PC-9 (cell line): ENCODE data around the gene COL21A1. TPM values are rescaled to one million over a fixed set of nuclear protein-coding genes. Genes with fewer than 3 reads are reported as not detected.

Source experiments
- BruUV-seq: library from RNA; stranded (reverse); fragments of 400-500 nt; replicated peaks from 2 replicates; lab custom pipeline; 2021; lab: Mats Ljungman, UMichigan
- CTCF ChIA-PET: fragments of 300-600 bp; sonication (Branson Sonifier 250); formaldehyde crosslinking; loops from one replicate; lab custom pipeline; 2022; ENCODE audit warnings: antibody characterized with exemption; lab: Charles Lee
- POLR2A ChIA-PET: fragments of 300-600 bp; sonication (Branson Sonifier 250); formaldehyde crosslinking; loops from one replicate; lab custom pipeline; 2022; ENCODE audit warnings: antibody characterized with exemption; ENCODE audit not compliant: unreplicated experiment; lab: Charles Lee
- DNase-seq, 2 experiments: peaks; one replicate each; pipeline versions ENCODE4 v3.0.0 to v3.0.0-alpha.2; 2015 to 2022; ENCODE audit warnings: mixed read lengths in 1 of 2
- H2AFZ ChIP-seq: fragments of 200-600 bp; sonication (generic); 2 replicates; pipeline ENCODE4 v1.8.1; 2017; ENCODE audit warnings: antibody characterized with exemption
- H3F3A ChIP-seq: fragments of 200-600 bp; sonication (generic); 2 replicates; pipeline ENCODE4 v1.8.1; 2017; ENCODE audit warnings: antibody characterized with exemption, mild to moderate bottlenecking, low read depth; ENCODE audit not compliant: insufficient read depth
- H3K27ac ChIP-seq: fragments of 200-600 bp; sonication (generic); 2 replicates; pipeline ENCODE4 v1.6.1; 2016; ENCODE audit warnings: mixed run types
- H3K27me3 ChIP-seq: fragments of 200-600 bp; sonication (generic); 2 replicates; pipeline ENCODE4 v1.6.1; 2016; ENCODE audit warnings: low read depth, mixed run types; ENCODE audit not compliant: insufficient read depth
- H3K36me3 ChIP-seq: fragments of 200-600 bp; sonication (generic); 2 replicates; pipeline ENCODE4 v1.6.1; 2016; ENCODE audit warnings: low read depth, mixed run types
- H3K4me1 ChIP-seq: fragments of 200-600 bp; sonication (generic); replicated peaks from 2 replicates; pipeline ENCODE4 v1.6.1; 2016; ENCODE audit warnings: mixed run types; ENCODE audit not compliant: insufficient read depth
- H3K4me2 ChIP-seq: fragments of 200-600 bp; sonication (generic); 2 replicates; pipeline ENCODE4 v1.6.1; 2017; ENCODE audit warnings: mixed run types
- H3K4me3 ChIP-seq: fragments of 200-600 bp; sonication (generic); 2 replicates; pipeline ENCODE4 v1.6.1; 2016; ENCODE audit warnings: mixed run types
- H3K79me2 ChIP-seq: fragments of 200-600 bp; sonication (generic); 2 replicates; pipeline ENCODE4 v1.6.1; 2017; ENCODE audit warnings: low read depth, mixed run types
- H3K9me2 ChIP-seq: fragments of 200-600 bp; sonication (generic); 2 replicates; pipeline ENCODE4 v1.8.1; 2017; ENCODE audit warnings: mild to moderate bottlenecking; ENCODE audit not compliant: insufficient read depth
- H3K9me3 ChIP-seq: fragments of 200-600 bp; sonication (generic); 2 replicates; pipeline ENCODE4 v1.8.1; 2016; ENCODE audit warnings: low read depth; ENCODE audit not compliant: insufficient read depth
- H4K20me1 ChIP-seq: fragments of 200-600 bp; sonication (generic); 2 replicates; pipeline ENCODE4 v1.8.1; 2017; ENCODE audit not compliant: insufficient read depth
- EZH2 ChIP-seq: fragments of 200-600 bp; sonication (generic); IDR thresholded peaks from 2 replicates; pipeline ENCODE4 v1.8.0; 2017; ENCODE audit warnings: antibody characterized with exemption, low read depth
- intact Hi-C: fragments of 100-400 bp; cut with micrococcal nuclease; formaldehyde crosslinking; loops from one replicate; pipeline ENCODE4 v1.10.0; 2022; ENCODE audit not compliant: unreplicated experiment
- total RNA-seq: library from RNA; stranded (reverse); gene quantifications from 2 replicates; pipeline ENCODE4 v1.2.3, GENCODE V29; 2021
- TF ChIP-seq, protein P1 (sequence below): fragments of 200-600 bp; sonication (generic); conservative IDR thresholded peaks from 2 replicates; pipeline ENCODE4 v1.6.1; 2017; ENCODE audit warnings: mixed run types, antibody characterized with exemption, mild to moderate bottlenecking, moderate library complexity

COL21A1 gene
- total RNA-seq, 1 experiment from 2014 or later = not detected

DNA sequence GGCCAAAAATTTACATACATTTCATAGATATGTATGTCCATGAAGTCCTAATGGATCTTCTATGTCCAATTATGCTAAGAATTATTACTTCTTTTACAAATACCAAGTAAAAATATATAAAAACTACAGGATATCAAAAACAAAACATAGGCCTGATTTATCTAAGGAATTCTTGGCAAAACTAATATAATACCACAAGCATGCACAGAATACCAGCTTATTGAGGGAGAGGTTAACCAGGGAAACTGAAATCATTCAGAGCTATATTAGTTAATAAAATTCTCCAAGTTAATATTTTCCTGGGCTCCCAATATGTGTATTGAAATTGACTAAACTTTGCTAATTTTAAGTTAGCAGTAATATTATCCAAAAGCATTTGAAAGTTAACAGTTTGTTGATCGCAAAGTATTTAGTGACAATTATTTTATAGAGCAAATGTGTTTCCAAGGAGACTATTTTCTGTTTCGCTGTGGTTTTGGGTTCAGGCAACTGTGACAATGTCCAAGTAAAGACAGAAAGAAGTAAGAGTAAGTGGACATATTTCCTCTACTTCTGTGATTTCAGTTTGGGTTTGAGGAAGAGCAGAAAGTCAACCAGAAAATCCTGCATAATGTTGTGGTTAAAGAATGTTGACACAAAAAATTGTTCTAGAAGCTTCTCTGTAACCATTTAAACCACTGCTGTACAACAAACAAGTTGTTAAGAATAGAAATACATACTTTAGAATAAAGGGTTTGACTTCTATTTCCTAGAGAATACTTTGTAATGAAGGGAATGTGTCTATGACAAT lies 167.4 kb downstream of the COL21A1 start:
- no peaks in the 10 kb centered on the region for H3K27me3 ChIP-seq
- no peak for DNase-seq
- no peak for TF ChIP-seq EZH2
- H3K9me2 ChIP-seq = no peaks in the 10 kb centered on the region; the same call in none of the 2 replicates
- ChIA-PET POLR2A (no interaction called here), CTCF (no interaction called here)
- H3K79me2 ChIP-seq = no peaks in the 10 kb centered on the region
- H3K4me3 ChIP-seq = no peak overlapping the region
- BruUV-seq = no TSS peak
- no peak overlapping the region for H3K4me2 ChIP-seq
- no peaks in the 10 kb centered on the region; the same call in 1 of the 2 replicates for H3K9me3 ChIP-seq
- no peaks in the 10 kb centered on the region for H3K36me3 ChIP-seq
- no peaks in the 10 kb centered on the region for H4K20me1 ChIP-seq
- no peaks in the 10 kb centered on the region; the same call in 1 of the 2 replicates for H3F3A ChIP-seq
- no peak overlapping the region for H2AFZ ChIP-seq
- H3K27ac ChIP-seq = no peak overlapping the region
- H3K4me1 ChIP-seq = no peaks in the 10 kb centered on the region; the same call in 1 of the 2 replicates
- intact Hi-C loops = no loop called here

GRCh38 chr6:56076033-56076432 lies 171.3 kb downstream of the COL21A1 start:
- TF ChIP-seq EZH2 = no peak
- TF ChIP-seq, protein P1, sequence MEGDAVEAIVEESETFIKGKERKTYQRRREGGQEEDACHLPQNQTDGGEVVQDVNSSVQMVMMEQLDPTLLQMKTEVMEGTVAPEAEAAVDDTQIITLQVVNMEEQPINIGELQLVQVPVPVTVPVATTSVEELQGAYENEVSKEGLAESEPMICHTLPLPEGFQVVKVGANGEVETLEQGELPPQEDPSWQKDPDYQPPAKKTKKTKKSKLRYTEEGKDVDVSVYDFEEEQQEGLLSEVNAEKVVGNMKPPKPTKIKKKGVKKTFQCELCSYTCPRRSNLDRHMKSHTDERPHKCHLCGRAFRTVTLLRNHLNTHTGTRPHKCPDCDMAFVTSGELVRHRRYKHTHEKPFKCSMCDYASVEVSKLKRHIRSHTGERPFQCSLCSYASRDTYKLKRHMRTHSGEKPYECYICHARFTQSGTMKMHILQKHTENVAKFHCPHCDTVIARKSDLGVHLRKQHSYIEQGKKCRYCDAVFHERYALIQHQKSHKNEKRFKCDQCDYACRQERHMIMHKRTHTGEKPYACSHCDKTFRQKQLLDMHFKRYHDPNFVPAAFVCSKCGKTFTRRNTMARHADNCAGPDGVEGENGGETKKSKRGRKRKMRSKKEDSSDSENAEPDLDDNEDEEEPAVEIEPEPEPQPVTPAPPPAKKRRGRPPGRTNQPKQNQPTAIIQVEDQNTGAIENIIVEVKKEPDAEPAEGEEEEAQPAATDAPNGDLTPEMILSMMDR = no peak
- intact Hi-C loops = no loop called here
- Histone ChIP-seq H3K9me2 (no peaks in the 10 kb centered on the region), H3K79me2 (no peaks in the 10 kb centered on the region), H3K4me3 (no peak overlapping the region), H3K27me3 (no peaks in the 10 kb centered on the region), H3K9me3 (no peaks in the 10 kb centered on the region; the same call in 1 of the 2 replicates), H3F3A (no peaks in the 10 kb centered on the region; the same call in 1 of the 2 replicates), H3K36me3 (no peaks in the 10 kb centered on the region), H3K4me1 (no peaks in the 10 kb centered on the region; the same call in 1 of the 2 replicates), H2AFZ (no peak overlapping the region), H3K27ac (no peak overlapping the region), H3K4me2 (no peak overlapping the region), H4K20me1 (no peaks in the 10 kb centered on the region)
- ChIA-PET POLR2A (no interaction called here), CTCF (no interaction called here)
- DNase-seq = no peak
- BruUV-seq = no TSS peak

DNA sequence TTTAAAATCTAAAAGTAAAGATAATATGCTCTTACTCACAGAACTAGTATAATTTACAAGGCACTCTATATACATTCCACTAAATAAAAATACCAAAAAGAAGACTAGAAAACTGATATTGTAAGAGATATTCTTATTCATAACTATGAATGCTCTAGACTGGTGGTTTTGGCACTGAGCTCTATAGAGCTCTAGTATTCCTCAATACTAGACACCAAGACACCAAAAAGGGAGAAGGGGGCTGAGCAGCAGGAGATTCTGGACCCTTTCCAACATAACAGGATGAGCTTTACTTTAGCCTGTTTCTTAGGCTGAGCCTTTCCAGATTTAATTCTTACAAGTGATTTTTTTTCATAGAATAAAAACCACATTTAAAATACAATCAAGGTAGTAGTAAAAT lies 173.6 kb downstream of the COL21A1 start:
- Histone ChIP-seq H3K9me3 (no peaks in the 10 kb centered on the region; the same call in 1 of the 2 replicates), H3K27ac (no peak overlapping the region), H3K9me2 (no peaks in the 10 kb centered on the region; the same call in 1 of the 2 replicates), H4K20me1 (no peaks in the 10 kb centered on the region), H3K4me2 (no peak overlapping the region), H3K79me2 (no peaks in the 10 kb centered on the region), H2AFZ (no peak overlapping the region), H3F3A (no peaks in the 10 kb centered on the region; the same call in 1 of the 2 replicates), H3K36me3 (no peaks in the 10 kb centered on the region), H3K27me3 (no peaks in the 10 kb centered on the region), H3K4me3 (no peak overlapping the region), H3K4me1 (no peaks in the 10 kb centered on the region; the same call in 1 of the 2 replicates)
- no TSS peak for BruUV-seq
- DNase-seq = no peak
- ChIA-PET POLR2A (no interaction called here), CTCF (interaction anchor here (0.5 kb wide), 1 partner anchor 156 kb away, joined by 3 read pairs; no protein-coding TSS in a partner anchor)
- intact Hi-C loops = no loop called here
- no peak for TF ChIP-seq EZH2
- TF ChIP-seq, protein P1 = no peak
